Stomach (tissue), 4 donors: ENCODE measurements around the gene TMEFF2.

Source experiments
- EP300 ChIP-seq: sonication (generic); formaldehyde crosslinking; IDR thresholded peaks from one replicate; pipeline ENCODE4 v1.6.1; 2017; ENCODE audit warnings: antibody characterized with exemption
- POLR2A ChIP-seq, 4 donors: fragments of 450-650 bp; IDR thresholded peaks; one replicate each; pipeline ENCODE4 v1.6.1; 2016; ENCODE audit warnings: antibody characterized with exemption in 4 of 4, control low read depth in 2 of 4, mild to moderate bottlenecking in 1 of 4, moderate library complexity in 1 of 4
- POLR2AphosphoS5 ChIP-seq, 3 donors: sonication (generic); formaldehyde crosslinking; IDR thresholded peaks; one replicate each; pipeline ENCODE4 v1.6.1; 2016; ENCODE audit warnings: antibody characterized with exemption in 3 of 3
- TF ChIP-seq, protein P1 (sequence below), 7 experiments: fragments of 450-650 bp in 4 of 7; fragments of 200-600 bp in 3 of 7; sonication (generic) in 3 of 7; IDR thresholded peaks; one replicate each; pipeline ENCODE4 v1.5.1; 2016 to 2019; ENCODE audit warnings: antibody characterized with exemption in 7 of 7, control low read depth in 2 of 7, mild to moderate bottlenecking in 1 of 7

GRCh38 chr2:192099742-192100141, 95.0 kb downstream of the TMEFF2 start:
- TF ChIP-seq, protein P1, sequence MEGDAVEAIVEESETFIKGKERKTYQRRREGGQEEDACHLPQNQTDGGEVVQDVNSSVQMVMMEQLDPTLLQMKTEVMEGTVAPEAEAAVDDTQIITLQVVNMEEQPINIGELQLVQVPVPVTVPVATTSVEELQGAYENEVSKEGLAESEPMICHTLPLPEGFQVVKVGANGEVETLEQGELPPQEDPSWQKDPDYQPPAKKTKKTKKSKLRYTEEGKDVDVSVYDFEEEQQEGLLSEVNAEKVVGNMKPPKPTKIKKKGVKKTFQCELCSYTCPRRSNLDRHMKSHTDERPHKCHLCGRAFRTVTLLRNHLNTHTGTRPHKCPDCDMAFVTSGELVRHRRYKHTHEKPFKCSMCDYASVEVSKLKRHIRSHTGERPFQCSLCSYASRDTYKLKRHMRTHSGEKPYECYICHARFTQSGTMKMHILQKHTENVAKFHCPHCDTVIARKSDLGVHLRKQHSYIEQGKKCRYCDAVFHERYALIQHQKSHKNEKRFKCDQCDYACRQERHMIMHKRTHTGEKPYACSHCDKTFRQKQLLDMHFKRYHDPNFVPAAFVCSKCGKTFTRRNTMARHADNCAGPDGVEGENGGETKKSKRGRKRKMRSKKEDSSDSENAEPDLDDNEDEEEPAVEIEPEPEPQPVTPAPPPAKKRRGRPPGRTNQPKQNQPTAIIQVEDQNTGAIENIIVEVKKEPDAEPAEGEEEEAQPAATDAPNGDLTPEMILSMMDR (IDR thresholded peaks at IDR 0.05), result no peak
- TF ChIP-seq POLR2AphosphoS5 (IDR thresholded peaks at IDR 0.05) (no peak), EP300 (no peak), POLR2A (IDR thresholded peaks at IDR 0.05) (no peak)
